ENCODE data around the gene ANKRD60. TPM values are rescaled to one million over a fixed set of nuclear protein-coding genes. Genes with fewer than 3 reads are reported as not detected.
A peak's percentile ranks its signal among the peaks of the same experiment; 100 is the strongest.

The ANKRD60 gene
- total and polyA plus RNA-seq, 2 experiments from 2014 or later: not detected

GRCh38 chr20:58233393-58233792, 4.9 kb upstream of the ANKRD60 start:
- Histone ChIP-seq H3K27me3 (peaks cover 26% of the 10 kb centered on the region), H3K9me3 (ENCODE audit: low read depth) (no peaks in the 10 kb centered on the region), H3K27ac (no peak overlapping the region), H3K36me3 (no peaks in the 10 kb centered on the region), H3K4me1 (ENCODE audit: low read depth) (no peaks in the 10 kb centered on the region), H3K4me3 (no peak overlapping the region)
- no peak for DNase-seq (ENCODE audit: low read depth in 1 of 2, low spot score in 1 of 2)
- TF ChIP-seq, protein P1, sequence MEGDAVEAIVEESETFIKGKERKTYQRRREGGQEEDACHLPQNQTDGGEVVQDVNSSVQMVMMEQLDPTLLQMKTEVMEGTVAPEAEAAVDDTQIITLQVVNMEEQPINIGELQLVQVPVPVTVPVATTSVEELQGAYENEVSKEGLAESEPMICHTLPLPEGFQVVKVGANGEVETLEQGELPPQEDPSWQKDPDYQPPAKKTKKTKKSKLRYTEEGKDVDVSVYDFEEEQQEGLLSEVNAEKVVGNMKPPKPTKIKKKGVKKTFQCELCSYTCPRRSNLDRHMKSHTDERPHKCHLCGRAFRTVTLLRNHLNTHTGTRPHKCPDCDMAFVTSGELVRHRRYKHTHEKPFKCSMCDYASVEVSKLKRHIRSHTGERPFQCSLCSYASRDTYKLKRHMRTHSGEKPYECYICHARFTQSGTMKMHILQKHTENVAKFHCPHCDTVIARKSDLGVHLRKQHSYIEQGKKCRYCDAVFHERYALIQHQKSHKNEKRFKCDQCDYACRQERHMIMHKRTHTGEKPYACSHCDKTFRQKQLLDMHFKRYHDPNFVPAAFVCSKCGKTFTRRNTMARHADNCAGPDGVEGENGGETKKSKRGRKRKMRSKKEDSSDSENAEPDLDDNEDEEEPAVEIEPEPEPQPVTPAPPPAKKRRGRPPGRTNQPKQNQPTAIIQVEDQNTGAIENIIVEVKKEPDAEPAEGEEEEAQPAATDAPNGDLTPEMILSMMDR (IDR thresholded peaks at IDR 0.05; ENCODE audit: low read depth, low read length): no peak

GRCh38 chr20:58231683-58232082, 3.2 kb upstream of the ANKRD60 start:
- Histone ChIP-seq H3K27me3 (peaks cover 43% of the 10 kb centered on the region), H3K4me3 (no peak overlapping the region), H3K4me1 (ENCODE audit: low read depth) (no peaks in the 10 kb centered on the region), H3K36me3 (no peaks in the 10 kb centered on the region), H3K9me3 (ENCODE audit: low read depth) (no peaks in the 10 kb centered on the region), H3K27ac (no peak overlapping the region)
- TF ChIP-seq, protein P1 (IDR thresholded peaks at IDR 0.05; ENCODE audit: low read depth, low read length): no peak
- DNase-seq (ENCODE audit: low read depth in 1 of 2, low spot score in 1 of 2): peak; percentile 26 to 71

DNA sequence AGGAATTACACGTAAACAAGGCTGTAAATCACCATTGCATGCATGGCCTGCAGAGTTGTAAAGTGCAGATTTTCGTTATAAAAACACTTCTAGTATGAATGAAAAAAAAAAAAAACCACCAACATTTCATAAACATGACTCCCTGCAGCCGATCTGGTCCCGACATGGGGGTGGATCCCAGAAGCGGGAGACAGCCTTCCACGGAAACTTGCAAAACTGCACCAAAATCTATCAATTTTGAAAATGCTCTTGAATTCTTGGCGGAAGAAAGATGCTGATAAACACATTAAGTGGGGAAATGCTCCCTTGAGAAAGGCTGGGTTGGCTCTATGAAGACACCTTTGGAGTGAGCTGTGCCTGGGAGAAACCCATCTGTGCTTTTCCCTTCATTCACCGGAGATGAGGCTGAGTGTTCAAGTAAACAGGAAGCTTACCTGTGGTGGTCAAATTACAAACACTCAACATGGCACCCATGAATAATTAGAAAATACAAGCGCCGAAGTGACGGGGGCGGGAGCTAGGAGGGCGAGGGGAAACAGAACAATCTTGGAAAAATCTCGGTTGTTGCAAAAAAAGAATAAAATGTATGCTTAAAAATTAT, 845 bp upstream of the ANKRD60 start:
- Histone ChIP-seq H3K9me3 (ENCODE audit: low read depth) (no peaks in the 10 kb centered on the region), H3K4me3 (peak overlapping the region; percentile 32), H3K36me3 (no peaks in the 10 kb centered on the region), H3K27me3 (peaks cover 53% of the 10 kb centered on the region), H3K27ac (no peak overlapping the region), H3K4me1 (ENCODE audit: low read depth) (peaks cover 10% of the 10 kb centered on the region)
- TF ChIP-seq, protein P1 (IDR thresholded peaks at IDR 0.05; ENCODE audit: low read depth, low read length): no peak
- peak in 1 of 2 donors; percentile 34 for DNase-seq (ENCODE audit: low read depth in 1 of 2, low spot score in 1 of 2)

- no peak overlapping the region for H3K27ac ChIP-seq
- no peak overlapping the region for H3K4me3 ChIP-seq
- H3K27me3 ChIP-seq: peaks cover 60% of the 10 kb centered on the region
- DNase-seq (ENCODE audit: low read depth in 1 of 2, low spot score in 1 of 2): peak in 1 of 2 donors; percentile 30
- no peaks in the 10 kb centered on the region for H3K9me3 ChIP-seq (ENCODE audit: low read depth)
- peaks cover 10% of the 10 kb centered on the region for H3K4me1 ChIP-seq (ENCODE audit: low read depth)
- TF ChIP-seq, protein P1 (IDR thresholded peaks at IDR 0.05; ENCODE audit: low read depth, low read length): no peak
- H3K36me3 ChIP-seq: no peaks in the 10 kb centered on the region
Observed at GRCh38 chr20:58228103-58228483, 360 bp downstream of the ANKRD60 start.

DNA sequence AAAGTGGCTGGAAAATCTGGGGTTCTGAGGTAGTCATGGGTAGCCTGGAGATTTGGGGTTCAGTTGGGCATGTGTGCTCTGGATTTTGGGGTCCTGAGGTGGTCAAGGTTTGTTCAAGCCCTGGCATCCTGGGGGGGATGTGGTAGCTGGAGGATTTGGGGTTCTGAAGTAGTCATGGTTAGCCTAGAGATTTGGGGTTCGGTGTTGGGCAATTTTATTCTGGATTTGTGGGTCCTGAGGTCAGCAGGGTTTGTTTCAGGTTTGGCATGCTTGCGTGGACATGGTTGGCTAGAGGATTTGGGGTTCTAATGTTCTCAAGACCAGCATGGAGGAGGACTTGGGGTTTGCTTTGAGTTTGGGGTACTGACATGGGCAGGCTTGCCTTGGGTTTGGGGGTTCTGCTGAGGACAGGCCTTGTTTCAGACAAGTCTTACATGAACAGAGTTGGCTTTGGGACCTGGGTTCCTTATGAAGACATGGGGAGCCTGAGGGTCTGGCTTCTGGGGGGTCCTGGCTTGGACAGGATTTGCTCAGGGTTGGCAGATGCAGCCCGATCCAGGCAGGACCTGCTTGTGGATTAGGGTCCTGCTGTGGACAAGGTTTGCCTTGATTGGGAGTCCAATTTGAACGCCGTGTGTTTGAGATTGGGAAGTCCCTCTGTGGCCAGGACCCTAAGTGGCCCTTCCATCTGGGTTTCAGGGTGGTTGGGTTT, 906 bp downstream of the ANKRD60 start:
- Histone ChIP-seq H3K27me3 (peaks cover 63% of the 10 kb centered on the region), H3K4me3 (no peak overlapping the region), H3K27ac (no peak overlapping the region)

More for the DNA sequence above, 906 bp downstream of the ANKRD60 start:
- peaks cover 10% of the 10 kb centered on the region for H3K4me1 ChIP-seq (ENCODE audit: low read depth)
- H3K9me3 ChIP-seq (ENCODE audit: low read depth): no peaks in the 10 kb centered on the region
- no peaks in the 10 kb centered on the region for H3K36me3 ChIP-seq
- DNase-seq (ENCODE audit: low read depth in 1 of 2, low spot score in 1 of 2): no peak
- TF ChIP-seq, protein P1 (IDR thresholded peaks at IDR 0.05; ENCODE audit: low read depth, low read length): no peak
